ENCODE data around the gene LAMC3.

Gene LAMC3

DNA sequence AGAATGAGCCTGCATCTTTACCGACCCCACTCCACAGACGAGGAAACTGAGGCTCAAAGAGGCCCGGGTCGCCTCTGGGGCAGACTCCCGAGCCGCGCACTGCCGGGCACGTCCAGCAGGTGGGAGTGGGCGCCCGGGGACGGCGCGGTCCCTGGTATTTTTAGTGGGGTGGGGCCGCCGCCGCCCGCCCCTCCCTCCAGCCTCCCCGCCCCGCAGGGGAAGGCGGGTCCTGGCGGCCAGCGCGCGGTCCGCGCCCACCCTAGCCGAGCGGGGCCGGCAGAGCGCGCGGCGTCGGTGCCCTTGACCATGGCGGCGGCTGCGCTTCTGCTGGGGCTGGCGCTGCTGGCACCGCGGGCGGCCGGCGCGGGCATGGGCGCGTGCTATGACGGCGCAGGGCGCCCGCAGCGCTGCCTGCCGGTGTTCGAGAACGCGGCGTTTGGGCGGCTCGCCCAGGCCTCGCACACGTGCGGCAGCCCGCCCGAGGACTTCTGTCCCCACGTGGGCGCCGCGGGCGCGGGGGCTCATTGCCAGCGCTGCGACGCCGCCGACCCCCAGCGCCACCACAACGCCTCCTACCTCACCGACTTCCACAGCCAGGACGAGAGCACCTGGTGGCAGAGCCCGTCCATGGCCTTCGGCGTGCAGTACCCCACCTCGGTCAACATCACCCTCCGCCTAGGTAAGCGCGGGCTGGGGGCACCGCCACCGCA, at the start of gene LAMC3:
Gene LAMC3, plus strand, starts transcription at position 266 of the 710 bp plus-strand sequence. Its CDS starts 41 bp downstream, at position 307.
- no peak for DNase-seq (ENCODE audit: low spot score)

- DNase-seq (ENCODE audit: low spot score): no peak
Measured at GRCh38 chr9:130959809-130960334, 49.1 kb upstream of the LAMC3 start.

- no peak for DNase-seq (ENCODE audit: low spot score)
Measured at GRCh38 chr9:130960522-130961378, 48.2 kb upstream of the LAMC3 start.

- DNase-seq (ENCODE audit: low spot score): no peak
Measured at GRCh38 chr9:130961511-130962300, 47.3 kb upstream of the LAMC3 start.

- DNase-seq (ENCODE audit: low spot score): peak; percentile 98
Measured at GRCh38 chr9:130962418-130963316, 46.3 kb upstream of the LAMC3 start.

GRCh38 chr9:130963337-130963908, 45.6 kb upstream of the LAMC3 start:
- no peak for DNase-seq (ENCODE audit: low spot score)

DNA sequence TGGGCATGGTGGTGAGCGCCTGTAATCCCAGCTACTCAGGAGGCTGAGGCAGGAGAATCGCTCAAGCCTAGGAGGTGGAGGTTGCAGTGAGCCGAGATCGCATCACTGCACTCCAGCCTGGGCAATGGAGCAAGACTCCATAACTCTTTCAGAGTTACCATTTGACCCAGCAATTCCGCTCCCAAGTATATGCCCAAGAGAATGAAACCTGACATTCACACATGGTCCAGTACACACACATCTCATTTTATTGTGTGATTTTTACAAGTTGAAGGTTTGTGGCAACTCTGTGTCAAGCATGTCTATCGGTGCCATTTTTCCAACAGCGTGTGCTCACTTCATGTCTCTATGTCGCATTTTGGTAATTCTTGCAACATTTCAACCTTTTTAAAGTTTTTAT, 45.1 kb upstream of the LAMC3 start:
- DNase-seq (ENCODE audit: low spot score): no peak

GRCh38 chr9:130965680-130966079, 43.3 kb upstream of the LAMC3 start:
- DNase-seq (ENCODE audit: low spot score): no peak

DNA sequence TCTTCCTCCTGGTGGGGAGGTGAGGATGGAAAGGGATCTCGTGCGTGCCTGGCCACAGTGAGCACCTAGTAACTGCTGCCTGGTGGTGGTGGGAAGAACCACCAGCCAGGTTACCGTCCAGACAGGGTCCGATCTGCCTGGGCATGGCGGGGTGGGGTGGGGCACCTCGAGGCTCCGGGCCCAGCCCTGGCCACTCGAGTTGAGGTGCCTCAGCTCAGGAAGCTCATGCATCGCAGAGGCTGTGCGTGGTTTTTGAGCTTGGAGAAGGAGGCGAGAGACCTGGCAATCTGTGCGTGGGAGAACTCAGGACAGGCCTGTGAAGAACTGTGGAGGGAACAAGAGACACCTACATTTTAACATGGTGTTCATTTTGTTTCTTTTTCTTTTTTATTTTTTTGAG, 38.9 kb upstream of the LAMC3 start:
- no peak for DNase-seq (ENCODE audit: low spot score)

- DNase-seq (ENCODE audit: low spot score): no peak
Measured at GRCh38 chr9:130970855-130971254, 38.1 kb upstream of the LAMC3 start.

- DNase-seq (ENCODE audit: low spot score): no peak
Measured at GRCh38 chr9:130971294-130971849, 37.6 kb upstream of the LAMC3 start.

DNA sequence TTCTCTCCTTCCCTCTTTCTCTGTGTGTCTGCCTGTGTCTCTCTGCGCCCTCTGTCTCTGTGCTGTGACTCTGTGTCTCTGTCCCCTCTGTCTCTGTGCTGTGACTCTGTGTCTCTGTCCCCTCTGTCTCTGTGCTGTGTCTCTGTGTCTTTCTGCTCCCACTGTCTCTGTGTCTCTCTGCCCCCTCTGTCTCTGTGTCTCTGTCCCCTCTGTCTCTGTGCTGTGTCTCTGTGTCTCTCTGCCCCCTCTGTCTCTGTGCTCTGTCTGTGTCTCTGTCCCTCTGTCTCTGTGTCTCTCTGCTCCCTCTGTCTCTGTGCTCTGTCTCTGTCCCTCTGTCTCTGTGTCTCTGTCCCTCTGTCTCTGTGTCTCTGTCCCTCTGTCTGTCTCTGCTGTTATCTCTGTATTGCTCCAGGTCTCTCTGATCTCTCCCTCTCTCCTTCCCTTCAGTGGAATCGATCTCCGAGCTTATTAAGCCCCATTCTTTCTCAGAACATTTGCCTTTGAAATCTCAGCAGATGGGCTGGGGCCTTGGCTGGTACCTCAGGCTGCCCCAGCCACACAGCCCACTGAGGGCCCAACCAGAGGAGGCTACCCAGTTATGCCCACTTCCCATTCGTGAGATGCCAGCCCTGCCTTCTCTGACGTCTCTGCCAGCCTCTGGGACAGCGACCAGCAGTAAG, 36.6 kb upstream of the LAMC3 start:
- DNase-seq (ENCODE audit: low spot score): no peak

GRCh38 chr9:130972957-130973685, 35.9 kb upstream of the LAMC3 start:
- no peak for DNase-seq (ENCODE audit: low spot score)

DNA sequence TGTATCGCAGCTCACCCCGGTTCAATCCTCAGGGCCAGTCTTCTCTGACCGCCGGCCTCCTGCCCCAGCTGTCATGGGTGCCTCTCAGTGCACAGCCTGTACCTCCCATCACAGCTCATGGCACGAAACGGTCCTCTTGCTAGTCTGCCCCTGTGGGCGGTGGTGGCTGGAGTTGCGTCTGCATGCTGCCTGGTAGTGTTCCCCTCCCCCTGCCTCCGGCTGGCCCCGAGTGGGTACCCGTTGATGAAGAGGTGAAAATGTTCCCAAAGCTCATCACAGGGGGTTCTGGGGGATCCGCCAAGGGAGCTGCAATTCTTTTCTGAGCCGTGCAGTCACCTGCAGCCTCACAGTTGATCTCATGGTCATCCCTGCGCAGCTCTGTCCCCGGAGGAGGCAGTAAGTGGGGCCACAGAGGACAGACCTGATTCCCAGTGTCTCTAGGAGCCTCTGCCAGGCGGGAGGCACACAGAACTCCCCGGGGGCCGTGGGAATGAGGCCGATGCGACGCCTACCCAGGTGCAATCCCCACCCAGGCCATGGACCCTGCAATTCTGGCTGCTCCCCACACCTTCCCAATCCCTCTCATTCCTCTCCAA, 35.2 kb upstream of the LAMC3 start:
- no peak for DNase-seq (ENCODE audit: low spot score)

GRCh38 chr9:130974697-130975096, 34.3 kb upstream of the LAMC3 start:
- DNase-seq (ENCODE audit: low spot score): no peak

GRCh38 chr9:130975156-130975555, 33.8 kb upstream of the LAMC3 start:
- no peak for DNase-seq (ENCODE audit: low spot score)

- no peak for DNase-seq (ENCODE audit: low spot score)
Measured at GRCh38 chr9:130975932-130976841, 32.8 kb upstream of the LAMC3 start.

DNA sequence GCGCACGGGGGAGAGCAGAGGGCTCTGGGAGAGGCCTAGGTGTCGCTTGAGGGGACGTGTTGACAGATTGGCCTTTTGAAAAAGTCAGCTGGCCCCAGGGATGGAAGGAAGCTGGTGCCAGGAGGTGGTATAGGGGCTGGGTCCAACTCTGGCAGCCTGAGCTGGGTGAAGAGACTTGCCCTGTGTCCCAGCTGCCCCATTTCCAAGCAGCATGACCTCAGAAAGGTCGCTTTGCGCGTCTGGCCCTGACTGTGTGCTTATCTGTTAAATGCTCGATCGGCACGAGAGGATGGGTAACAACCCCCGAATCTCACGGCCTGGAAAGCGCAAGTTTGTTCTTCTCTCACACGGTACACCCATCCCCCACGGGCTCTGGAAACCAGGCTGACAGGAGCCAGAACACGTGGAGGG, 31.2 kb upstream of the LAMC3 start:
- no peak for DNase-seq (ENCODE audit: low spot score)

All from COLO829 (cell line).